ENCODE measurements around the gene PAM.
A peak's percentile ranks its signal among the peaks of the same experiment; 100 is the strongest.
"Not testable (repeated sequence)": the region's sequence is repeated elsewhere in the genome, so short reads cannot be mapped to it uniquely, and the experiment has no call there.

PAM gene

GRCh38 chr5:103010168-103010567 is 255.1 kb downstream of the PAM start:
- no peak for DNase-seq

- DNase-seq: no peak
Measured at GRCh38 chr5:103013933-103014552, 258.9 kb downstream of the PAM start.

GRCh38 chr5:103014983-103015382 is 259.9 kb downstream of the PAM start:
- DNase-seq: no peak

GRCh38 chr5:103016167-103016566 is 261.1 kb downstream of the PAM start:
- DNase-seq: no peak

- no peak for DNase-seq
Measured at GRCh38 chr5:103019804-103020203, 264.7 kb downstream of the PAM start.

- no peak for DNase-seq
Measured at GRCh38 chr5:103021314-103021713, 266.2 kb downstream of the PAM start.

- no peak for DNase-seq
Measured at GRCh38 chr5:103027267-103027666, 272.2 kb downstream of the PAM start.

GRCh38 chr5:103031607-103032006 is 276.5 kb downstream of the PAM start:
- DNase-seq: no peak

GRCh38 chr5:103033696-103034095 is 278.6 kb downstream of the PAM start:
- DNase-seq: no peak

GRCh38 chr5:103034662-103035392 is 279.7 kb downstream of the PAM start:
- no peak for DNase-seq

GRCh38 chr5:103035701-103036100 is 280.6 kb downstream of the PAM start:
- DNase-seq: no peak

GRCh38 chr5:103036601-103037000 is 281.5 kb downstream of the PAM start:
- no peak for DNase-seq

GRCh38 chr5:103037673-103038455 is 282.8 kb downstream of the PAM start:
- no peak for DNase-seq

- peak; percentile 2 for DNase-seq
Measured at GRCh38 chr5:103041071-103041676, 286.1 kb downstream of the PAM start.

GRCh38 chr5:103046706-103047105 is 291.6 kb downstream of the PAM start:
- not testable (repeated sequence) for DNase-seq

- DNase-seq: no peak
Measured at GRCh38 chr5:103057208-103058130, 302.4 kb downstream of the PAM start.

GRCh38 chr5:103059525-103059924 is 304.4 kb downstream of the PAM start:
- DNase-seq: no peak

GRCh38 chr5:103060424-103060954 is 305.4 kb downstream of the PAM start:
- DNase-seq: no peak

GRCh38 chr5:103066326-103066725 is 311.2 kb downstream of the PAM start:
- no peak for DNase-seq

GRCh38 chr5:103073500-103073899 is 318.4 kb downstream of the PAM start:
- not testable (repeated sequence) for DNase-seq

- no peak for DNase-seq
Measured at GRCh38 chr5:103075442-103075841, 320.3 kb downstream of the PAM start.

Measured in NCI-H2081 treated with DMSO at 0.1 percent for 48 hours (cell line).